Loucy (cell line): ENCODE data around the gene RESF1.

Experiments used
- CTCF ChIP-seq: fragments of 200-600 bp; sonication (generic); conservative IDR thresholded peaks from 2 replicates; pipeline ENCODE4 v1.5.1; 2014; ENCODE audit warnings: mild to moderate bottlenecking, antibody characterized with exemption, low read length
- EZH2phosphoT487 ChIP-seq: fragments of 200-600 bp; IDR thresholded peaks from 2 replicates; pipeline ENCODE4 v1.6.1; 2018; ENCODE audit warnings: antibody characterized with exemption, mild to moderate bottlenecking, moderate library complexity, borderline replicate concordance

DNA sequence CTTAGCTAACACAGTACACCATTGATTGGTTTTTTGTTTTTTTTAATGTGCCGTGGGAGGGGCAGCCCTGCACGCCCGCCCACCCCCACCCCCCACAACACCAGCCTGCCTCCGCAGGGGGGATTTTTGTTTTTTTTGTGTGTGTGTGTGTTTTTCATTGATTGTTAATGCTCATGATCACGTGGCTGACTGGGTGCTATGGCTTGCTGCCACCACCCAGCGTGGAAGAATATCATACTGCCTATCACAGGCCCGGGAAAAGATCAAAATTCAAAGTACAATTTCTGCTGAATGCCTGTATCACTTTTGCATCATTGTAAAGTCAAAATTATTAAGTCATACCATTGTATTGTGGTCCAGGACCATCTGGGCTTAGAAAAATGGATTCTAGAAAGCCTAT is 8.3 kb downstream of the RESF1 start:
- no peak for TF ChIP-seq CTCF
- TF ChIP-seq EZH2phosphoT487 = no peak
